ENCODE data around the gene RPS16.

GRCh38 chr19:39424934-39425333 lies 10.8 kb downstream of the RPS16 start:
- TF ChIP-seq CTCF (IDR thresholded peaks at IDR 0.05) (no peak), POLR2AphosphoS5 (IDR thresholded peaks at IDR 0.05) (no peak)

Measured in prostate gland (tissue), 2 donors.